Fibroblast of skin of right biceps (primary cell): ENCODE data around the gene KIF24.
A peak's percentile ranks its signal among the peaks of the same experiment; 100 is the strongest.
"Not testable (repeated sequence)": the region's sequence is repeated elsewhere in the genome, so short reads cannot be mapped to it uniquely, and the experiment has no call there.

Source experiments
- DNase-seq: peaks from one replicate; pipeline ENCODE4 v3.0.0-alpha.2; 2013

The KIF24 gene

DNA sequence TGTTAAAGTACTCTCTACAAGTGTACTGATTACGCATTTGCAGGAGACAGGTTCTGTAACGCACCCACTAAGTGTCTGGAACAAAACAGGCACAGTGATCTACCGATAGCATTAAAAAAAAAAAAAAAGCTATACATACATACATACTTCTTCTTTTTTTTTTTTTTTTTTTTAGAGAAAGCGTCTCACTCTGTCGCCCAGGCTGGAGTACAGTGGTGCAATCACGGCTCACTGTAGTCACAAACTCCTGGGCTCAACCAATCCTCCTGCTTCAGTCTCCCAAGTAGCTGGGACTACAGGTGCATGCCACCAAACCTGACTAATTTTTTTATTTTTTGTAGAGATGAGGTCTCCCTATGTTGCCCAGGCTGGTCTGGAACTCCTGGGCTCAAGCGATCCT, 7.6 kb downstream of the KIF24 start:
- DNase-seq: no peak

- no peak for DNase-seq
These were observed 10.8 kb downstream of the KIF24 start for GRCh38 chr9:34318163-34318790.

DNA sequence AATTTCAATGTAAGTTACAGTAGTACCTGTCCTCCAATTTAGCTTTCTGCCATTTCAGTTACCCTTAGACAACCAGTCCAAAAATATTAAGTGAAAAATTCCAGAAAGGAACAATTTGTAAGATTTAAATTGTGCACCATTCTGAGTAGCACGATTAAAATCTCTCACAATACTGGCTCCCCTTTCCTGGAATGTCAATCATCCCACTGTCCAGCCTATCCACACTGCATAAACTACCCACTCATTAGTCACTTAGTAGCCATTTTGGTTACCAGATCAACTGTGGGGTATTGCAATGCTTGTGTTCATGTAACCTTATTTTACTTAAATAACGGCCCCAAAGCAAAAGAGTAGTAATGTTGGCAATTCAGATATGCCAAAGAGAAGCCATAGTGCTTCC, 11.6 kb downstream of the KIF24 start:
- DNase-seq: no peak

DNA sequence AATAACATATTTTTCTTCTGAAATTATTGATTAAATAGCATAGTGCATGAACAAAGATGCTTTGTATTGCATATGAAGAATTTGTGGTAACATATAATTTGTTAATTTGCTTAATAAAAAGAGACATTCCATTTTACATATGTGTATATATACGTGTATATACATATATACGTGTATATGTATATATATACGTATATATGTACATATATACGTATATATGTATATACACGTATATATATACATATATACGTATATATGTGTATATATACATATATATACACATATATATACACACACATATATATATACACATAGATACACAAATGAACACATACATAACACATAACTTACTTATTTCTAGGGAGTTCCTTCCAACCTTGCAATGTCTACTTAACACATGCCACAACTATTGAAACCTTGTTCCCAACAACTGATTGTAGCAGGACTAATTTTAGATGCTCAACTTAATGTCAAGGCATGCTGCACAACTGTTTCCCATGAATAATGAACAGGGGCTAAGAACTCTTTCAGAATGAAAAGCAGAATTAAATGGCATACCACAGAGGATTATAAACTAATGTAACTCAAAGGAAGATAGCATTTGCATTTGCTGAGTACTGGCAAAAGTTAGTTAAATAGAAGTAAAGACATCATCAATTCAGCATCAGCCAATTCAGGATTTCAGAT, 17.4 kb downstream of the KIF24 start:
- DNase-seq: no peak

GRCh38 chr9:34310215-34310614, 18.9 kb downstream of the KIF24 start:
- no peak for DNase-seq

GRCh38 chr9:34308316-34308715, 20.8 kb downstream of the KIF24 start:
- not testable (repeated sequence) for DNase-seq

- not testable (repeated sequence) for DNase-seq
These were observed 28.0 kb downstream of the KIF24 start for GRCh38 chr9:34301064-34301463.

- no peak for DNase-seq
These were observed 36.5 kb downstream of the KIF24 start for GRCh38 chr9:34292552-34292951.

- DNase-seq: no peak
These were observed 37.6 kb downstream of the KIF24 start for GRCh38 chr9:34291423-34291822.

DNA sequence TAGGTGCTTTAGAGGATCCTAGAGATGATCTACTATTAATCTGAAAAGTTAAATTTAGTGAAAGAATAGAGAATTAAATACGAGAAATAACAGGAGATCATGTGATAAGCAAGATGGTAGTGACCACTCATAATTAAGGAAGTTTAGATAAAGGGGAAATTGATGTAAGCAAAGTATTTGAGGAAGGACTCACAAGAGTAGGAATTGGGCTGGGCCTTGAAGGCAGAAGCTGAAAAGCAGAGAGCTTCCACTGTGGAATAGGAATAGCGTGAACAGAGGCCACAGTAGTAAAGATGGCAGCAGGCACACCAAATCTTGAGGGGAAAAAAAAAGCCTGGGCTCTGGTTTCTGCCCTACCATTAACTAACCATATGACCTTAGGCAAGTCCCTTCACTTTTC, 38.0 kb downstream of the KIF24 start:
- DNase-seq: no peak

- DNase-seq: no peak
These were observed 39.9 kb downstream of the KIF24 start for GRCh38 chr9:34289159-34289558.

DNA sequence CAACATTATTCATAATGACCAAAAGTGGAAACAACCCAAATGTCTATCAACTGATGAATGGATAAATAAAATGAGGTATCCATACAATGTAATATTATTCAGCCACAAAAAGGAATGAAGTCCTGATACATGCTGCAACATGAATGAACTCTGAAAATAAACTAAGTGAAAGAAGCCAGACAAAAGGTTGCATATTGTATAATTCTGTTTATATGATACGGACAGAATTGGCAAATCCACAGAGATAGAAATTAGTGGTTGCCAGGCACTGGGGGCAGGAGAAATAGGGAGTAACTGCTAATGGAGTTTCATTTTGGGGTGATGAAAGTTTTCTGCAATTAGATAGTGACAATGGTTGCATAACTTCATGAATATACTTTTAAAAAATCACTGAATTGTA, 47.0 kb downstream of the KIF24 start:
- no peak for DNase-seq

- peak; percentile 5 for DNase-seq
These were observed 49.7 kb downstream of the KIF24 start for GRCh38 chr9:34279411-34279810.
